Measurements from ENCODE around the gene TKTL1. TPM values are rescaled to one million over a fixed set of nuclear protein-coding genes. Genes with fewer than 3 reads are reported as not detected.

TKTL1 gene
- total RNA-seq, 1 donor from 2014 or later, result not detected

GRCh38 chrX:154308108-154308946 lies 12.7 kb downstream of the TKTL1 start:
- ATAC-seq (peak; percentile 80), DNase-seq (ENCODE audit: low spot score) (peak; percentile 59)

- no peak for DNase-seq (ENCODE audit: low spot score)
- no peak for ATAC-seq
These were observed 13.6 kb downstream of the TKTL1 start for GRCh38 chrX:154309041-154309775.

- DNase-seq (ENCODE audit: low spot score) (no peak), ATAC-seq (no peak)
These were observed 15.3 kb downstream of the TKTL1 start for GRCh38 chrX:154310616-154311536.

GRCh38 chrX:154312116-154312515 lies 16.5 kb downstream of the TKTL1 start:
- no peak for ATAC-seq
- DNase-seq (ENCODE audit: low spot score), result no peak

GRCh38 chrX:154313147-154313546 lies 17.6 kb downstream of the TKTL1 start:
- ATAC-seq (no peak), DNase-seq (ENCODE audit: low spot score) (no peak)

- ATAC-seq, result no peak
- DNase-seq (ENCODE audit: low spot score), result no peak
These were observed 19.8 kb downstream of the TKTL1 start for GRCh38 chrX:154315416-154315815.

GRCh38 chrX:154317391-154317995 lies 21.9 kb downstream of the TKTL1 start:
- ATAC-seq (peak; percentile 63), DNase-seq (ENCODE audit: low spot score) (no peak)

GRCh38 chrX:154320406-154320805 lies 24.8 kb downstream of the TKTL1 start:
- no peak for DNase-seq (ENCODE audit: low spot score)
- ATAC-seq, result no peak

- ATAC-seq (no peak), DNase-seq (ENCODE audit: low spot score) (no peak)
These were observed 25.6 kb downstream of the TKTL1 start for GRCh38 chrX:154321152-154321551.

- ATAC-seq (peak; percentile 59), DNase-seq (ENCODE audit: low spot score) (no peak)
These were observed 26.0 kb downstream of the TKTL1 start for GRCh38 chrX:154321594-154321993.

- ATAC-seq (no peak), DNase-seq (ENCODE audit: low spot score) (no peak)
These were observed 27.3 kb downstream of the TKTL1 start for GRCh38 chrX:154322890-154323289.

GRCh38 chrX:154323537-154323936 lies 27.9 kb downstream of the TKTL1 start:
- ATAC-seq, result no peak

GRCh38 chrX:154325541-154325940 lies 29.9 kb downstream of the TKTL1 start:
- ATAC-seq (no peak), DNase-seq (ENCODE audit: low spot score) (no peak)

More at GRCh38 chrX:154323537-154323936, 27.9 kb downstream of the TKTL1 start:
- no peak for DNase-seq (ENCODE audit: low spot score)

GRCh38 chrX:154327038-154327820 lies 31.6 kb downstream of the TKTL1 start:
- ATAC-seq (peak; percentile 25), DNase-seq (ENCODE audit: low spot score) (no peak)

- DNase-seq (ENCODE audit: low spot score) (no peak), ATAC-seq (no peak)
These were observed 33.1 kb downstream of the TKTL1 start for GRCh38 chrX:154328646-154329045.

- ATAC-seq, result no peak
- no peak for DNase-seq (ENCODE audit: low spot score)
These were observed 33.7 kb downstream of the TKTL1 start for GRCh38 chrX:154329294-154329693.

- no peak for DNase-seq (ENCODE audit: low spot score)
- no peak for ATAC-seq
These were observed 37.0 kb downstream of the TKTL1 start for GRCh38 chrX:154332561-154332960.

- DNase-seq (ENCODE audit: low spot score) (no peak), ATAC-seq (no peak)
These were observed 37.5 kb downstream of the TKTL1 start for GRCh38 chrX:154333116-154333515.

GRCh38 chrX:154333837-154334271 lies 38.3 kb downstream of the TKTL1 start:
- ATAC-seq (no peak), DNase-seq (ENCODE audit: low spot score) (no peak)

- DNase-seq (ENCODE audit: low spot score) (no peak), ATAC-seq (no peak)
These were observed 38.9 kb downstream of the TKTL1 start for GRCh38 chrX:154334496-154334895.

Measured in left lobe of liver (tissue), 2 donors.